Epithelial cell of esophagus (primary cell): ENCODE results near the gene WNT8B.
A peak's percentile ranks its signal among the peaks of the same experiment; 100 is the strongest.

Experiments used
- DNase-seq: peaks from one replicate; pipeline ENCODE4 v3.0.0; 2010; ENCODE audit warnings: low read depth
- H3K4me3 ChIP-seq: 2 replicates; pipeline ENCODE4 v1.5.1; 2011; ENCODE audit warnings: mild to moderate bottlenecking, low read length, control low read depth
- TF ChIP-seq, protein P1 (sequence below): IDR thresholded peaks from 2 replicates; pipeline ENCODE4 v1.5.1; 2011; ENCODE audit warnings: low read depth, mild to moderate bottlenecking, low read length, control low read depth, inconsistent platforms; ENCODE audit not compliant: insufficient read depth; ENCODE audit errors: missing control alignments

WNT8B gene

DNA sequence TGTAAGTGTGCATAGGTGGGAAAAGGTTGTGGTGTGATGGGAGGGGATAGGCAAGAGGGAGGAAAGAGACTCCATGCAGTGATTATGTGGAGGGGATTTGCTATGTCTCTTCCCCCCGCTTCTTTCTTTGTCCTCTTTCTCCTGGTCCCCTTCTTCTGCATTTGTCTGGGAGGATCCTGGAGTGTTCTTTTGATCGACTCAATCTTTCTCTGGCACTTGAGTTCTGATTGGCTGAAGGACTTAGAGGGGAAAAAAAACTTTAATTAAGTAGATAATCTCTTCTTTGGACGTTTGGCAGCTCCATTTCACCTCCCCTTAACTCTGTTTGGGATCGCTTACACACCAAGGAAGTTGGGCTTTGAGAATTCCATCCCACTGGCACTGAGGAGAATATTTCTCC is at the start of gene WNT8B:
TSS of gene WNT8B (plus strand) at position 301 of the 400 bp plus-strand sequence. CDS start 160 bp downstream, outside the sequence.
- TF ChIP-seq, protein P1, sequence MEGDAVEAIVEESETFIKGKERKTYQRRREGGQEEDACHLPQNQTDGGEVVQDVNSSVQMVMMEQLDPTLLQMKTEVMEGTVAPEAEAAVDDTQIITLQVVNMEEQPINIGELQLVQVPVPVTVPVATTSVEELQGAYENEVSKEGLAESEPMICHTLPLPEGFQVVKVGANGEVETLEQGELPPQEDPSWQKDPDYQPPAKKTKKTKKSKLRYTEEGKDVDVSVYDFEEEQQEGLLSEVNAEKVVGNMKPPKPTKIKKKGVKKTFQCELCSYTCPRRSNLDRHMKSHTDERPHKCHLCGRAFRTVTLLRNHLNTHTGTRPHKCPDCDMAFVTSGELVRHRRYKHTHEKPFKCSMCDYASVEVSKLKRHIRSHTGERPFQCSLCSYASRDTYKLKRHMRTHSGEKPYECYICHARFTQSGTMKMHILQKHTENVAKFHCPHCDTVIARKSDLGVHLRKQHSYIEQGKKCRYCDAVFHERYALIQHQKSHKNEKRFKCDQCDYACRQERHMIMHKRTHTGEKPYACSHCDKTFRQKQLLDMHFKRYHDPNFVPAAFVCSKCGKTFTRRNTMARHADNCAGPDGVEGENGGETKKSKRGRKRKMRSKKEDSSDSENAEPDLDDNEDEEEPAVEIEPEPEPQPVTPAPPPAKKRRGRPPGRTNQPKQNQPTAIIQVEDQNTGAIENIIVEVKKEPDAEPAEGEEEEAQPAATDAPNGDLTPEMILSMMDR: no peak
- DNase-seq: no peak
- H3K4me3 ChIP-seq: no peak within 1 kb of the TSS

GRCh38 chr10:100413173-100413572 is 49.6 kb upstream of the WNT8B start:
- DNase-seq: no peak
- TF ChIP-seq, protein P1: no peak
- H3K4me3 ChIP-seq: no peak overlapping the region

DNA sequence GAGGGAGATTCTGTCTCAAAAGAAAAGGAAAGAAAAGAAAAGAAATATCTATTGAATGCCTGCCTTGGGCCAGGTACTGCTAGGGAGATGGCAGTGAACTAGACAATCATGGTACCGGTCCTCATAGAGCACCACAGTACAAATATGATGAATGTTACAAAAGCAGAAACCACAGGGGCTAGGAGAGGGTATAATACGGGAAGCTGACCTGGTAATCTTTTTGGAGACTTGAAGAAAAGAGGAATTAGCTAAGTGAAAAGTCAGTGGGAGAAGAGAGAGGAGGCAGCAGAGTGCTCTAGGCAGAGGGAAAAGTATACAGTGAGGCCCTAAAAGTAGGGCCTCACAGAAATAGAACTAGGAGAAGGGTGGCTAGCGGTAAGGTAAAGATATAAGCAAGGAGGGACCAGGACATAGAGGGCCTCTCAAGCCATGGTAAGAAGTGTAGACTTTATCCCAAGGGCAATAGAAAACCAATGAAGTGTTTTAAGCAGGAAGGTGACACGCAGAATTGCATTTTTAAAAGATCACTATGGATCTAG is 42.8 kb upstream of the WNT8B start:
- TF ChIP-seq, protein P1: no peak
- H3K4me3 ChIP-seq: no peak overlapping the region
- no peak for DNase-seq

DNA sequence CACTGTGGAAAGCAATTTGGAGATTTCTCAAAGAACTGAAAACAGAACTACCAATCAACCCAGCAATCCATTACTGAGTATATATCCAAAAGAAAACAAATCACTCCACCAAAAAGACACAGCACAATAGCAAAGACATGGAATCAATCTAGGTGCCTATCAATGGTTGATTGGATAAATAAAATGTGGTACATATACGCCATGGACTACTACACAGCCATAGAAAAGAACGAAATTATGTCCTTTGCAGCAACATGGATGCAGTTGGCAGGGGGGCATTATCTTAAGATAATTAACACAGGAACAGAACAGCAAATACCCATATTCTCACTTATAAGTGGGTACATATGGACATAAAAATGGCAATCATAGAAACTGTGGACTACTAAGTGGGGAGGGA is 35.4 kb upstream of the WNT8B start:
- no peak overlapping the region for H3K4me3 ChIP-seq
- TF ChIP-seq, protein P1: no peak
- DNase-seq: no peak

DNA sequence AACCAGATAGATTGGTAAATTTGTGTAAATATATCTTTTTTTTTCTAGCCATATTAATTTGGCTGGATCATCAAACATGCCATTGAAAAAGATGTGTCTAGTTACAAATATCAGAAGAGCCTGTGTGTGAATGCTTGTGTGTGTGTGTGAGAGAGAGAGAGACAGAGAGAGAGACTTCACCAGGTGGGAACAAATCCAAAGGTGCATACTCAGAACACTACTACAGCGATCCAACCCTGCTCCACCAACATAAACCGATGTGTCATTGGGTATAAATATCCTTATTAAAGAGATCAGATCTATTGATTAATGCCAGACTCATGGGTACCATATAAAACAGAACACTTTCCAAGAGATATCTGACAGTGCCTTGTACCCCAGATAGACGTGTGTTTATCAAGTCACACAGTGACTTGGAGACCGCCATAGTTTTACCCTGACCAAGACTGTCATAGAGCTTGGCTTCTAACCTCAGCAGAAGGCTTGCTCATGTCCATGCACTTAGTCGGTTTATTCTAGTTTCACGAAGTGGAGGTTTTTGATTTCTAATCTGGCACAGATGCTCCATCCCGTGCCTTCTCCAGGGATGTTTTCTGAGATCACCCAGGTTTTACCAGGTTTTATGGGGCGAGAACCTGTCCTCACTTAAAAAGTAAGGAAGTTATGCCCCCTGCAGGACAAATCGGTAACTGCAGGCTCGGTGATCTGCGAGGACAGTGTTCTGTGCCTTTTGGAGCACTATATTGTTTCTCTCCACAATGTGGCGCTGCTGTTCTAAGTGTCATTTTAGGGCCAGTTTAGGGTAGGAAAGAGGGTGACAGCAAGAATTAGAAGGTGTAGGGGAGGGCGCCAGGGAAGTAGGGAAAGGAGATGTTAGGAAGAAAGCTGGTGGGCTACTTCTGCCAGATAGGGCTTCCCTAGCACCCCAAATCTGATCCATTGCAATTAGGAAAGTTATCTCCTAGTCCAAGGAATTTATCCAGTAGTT is 29.3 kb upstream of the WNT8B start:
- H3K4me3 ChIP-seq: no peak overlapping the region
- TF ChIP-seq, protein P1: peak; percentile 100
- DNase-seq: peak; percentile 91

GRCh38 chr10:100436255-100436654 is 26.6 kb upstream of the WNT8B start:
- no peak overlapping the region for H3K4me3 ChIP-seq
- no peak for DNase-seq
- TF ChIP-seq, protein P1: no peak
